Tibial nerve (tissue), 4 donors: ENCODE data around the gene KLHL18. TPM values are rescaled to one million over a fixed set of nuclear protein-coding genes. Genes with fewer than 3 reads are reported as not detected.
"Not testable (repeated sequence)": the region's sequence is repeated elsewhere in the genome, so short reads cannot be mapped to it uniquely, and the experiment has no call there.

ENCODE experiments used
- DNase-seq, 2 donors: peaks; one replicate each; pipeline ENCODE4 v3.0.0-alpha.2; 2019; ENCODE audit warnings: low spot score in 2 of 2
- H3K27ac ChIP-seq, 4 donors: fragments of 200-600 bp; sonication (generic) in 3 of 4; one replicate each; pipeline ENCODE4 v1.5.1; 2017 to 2019; ENCODE audit warnings: mild to moderate bottlenecking in 1 of 4
- H3K27me3 ChIP-seq, 2 donors: fragments of 200-600 bp; sonication (generic) in 1 of 2; one replicate each; pipeline versions ENCODE4 v1.5.1 to v1.6.0; 2017 to 2019
- H3K36me3 ChIP-seq, 3 donors: fragments of 200-600 bp; sonication (generic); one replicate each; pipeline ENCODE4 v1.5.1; 2018 to 2019
- H3K4me1 ChIP-seq, 4 donors: fragments of 200-600 bp; sonication (generic) in 3 of 4; one replicate each; pipeline ENCODE4 v1.5.1; 2017 to 2019
- H3K4me3 ChIP-seq, 4 donors: fragments of 200-600 bp; sonication (generic) in 3 of 4; one replicate each; pipeline ENCODE4 v1.5.1; 2017 to 2019; ENCODE audit warnings: mild to moderate bottlenecking in 1 of 4, moderate library complexity in 1 of 4
- H3K9me3 ChIP-seq, 4 donors: fragments of 200-600 bp; sonication (generic) in 3 of 4; one replicate each; pipeline ENCODE4 v1.5.1; 2017 to 2019
- EP300 ChIP-seq, 2 donors: sonication (generic); formaldehyde crosslinking; IDR thresholded peaks; one replicate each; pipeline ENCODE4 v1.6.1; 2017; ENCODE audit warnings: antibody characterized with exemption in 2 of 2, mild to moderate bottlenecking in 1 of 2
- POLR2A ChIP-seq, 2 donors: fragments of 450-650 bp; IDR thresholded peaks; one replicate each; pipeline ENCODE4 v1.6.1; 2017; ENCODE audit warnings: antibody characterized with exemption in 2 of 2, mild to moderate bottlenecking in 2 of 2, moderate library complexity in 2 of 2
- WGBS, 2 donors: methylation state at CpG; one replicate each; pipeline ENCODE4 v1.1.5; 2018; 5-methylcytosine and 5-hydroxymethylcytosine counted together
- total RNA-seq, 4 donors: library from RNA; depleted of rRNA; stranded (reverse); fragments of >200 nt; gene quantifications; one replicate each; pipeline ENCODE4 v1.1.0, GENCODE V29; 2016
- TF ChIP-seq, protein P1 (sequence below), 5 experiments: fragments of 200-600 bp in 3 of 5; fragments of 450-650 bp in 2 of 5; sonication (generic) in 3 of 5; IDR thresholded peaks; one replicate each; pipeline ENCODE4 v1.5.1; 2016 to 2019; ENCODE audit warnings: antibody characterized with exemption in 5 of 5, mild to moderate bottlenecking in 3 of 5, moderate library complexity in 2 of 5

KLHL18 gene
- total RNA-seq, 4 donors from 2014 or later = 8.2 to 17.7 (median 13.7) TPM

DNA sequence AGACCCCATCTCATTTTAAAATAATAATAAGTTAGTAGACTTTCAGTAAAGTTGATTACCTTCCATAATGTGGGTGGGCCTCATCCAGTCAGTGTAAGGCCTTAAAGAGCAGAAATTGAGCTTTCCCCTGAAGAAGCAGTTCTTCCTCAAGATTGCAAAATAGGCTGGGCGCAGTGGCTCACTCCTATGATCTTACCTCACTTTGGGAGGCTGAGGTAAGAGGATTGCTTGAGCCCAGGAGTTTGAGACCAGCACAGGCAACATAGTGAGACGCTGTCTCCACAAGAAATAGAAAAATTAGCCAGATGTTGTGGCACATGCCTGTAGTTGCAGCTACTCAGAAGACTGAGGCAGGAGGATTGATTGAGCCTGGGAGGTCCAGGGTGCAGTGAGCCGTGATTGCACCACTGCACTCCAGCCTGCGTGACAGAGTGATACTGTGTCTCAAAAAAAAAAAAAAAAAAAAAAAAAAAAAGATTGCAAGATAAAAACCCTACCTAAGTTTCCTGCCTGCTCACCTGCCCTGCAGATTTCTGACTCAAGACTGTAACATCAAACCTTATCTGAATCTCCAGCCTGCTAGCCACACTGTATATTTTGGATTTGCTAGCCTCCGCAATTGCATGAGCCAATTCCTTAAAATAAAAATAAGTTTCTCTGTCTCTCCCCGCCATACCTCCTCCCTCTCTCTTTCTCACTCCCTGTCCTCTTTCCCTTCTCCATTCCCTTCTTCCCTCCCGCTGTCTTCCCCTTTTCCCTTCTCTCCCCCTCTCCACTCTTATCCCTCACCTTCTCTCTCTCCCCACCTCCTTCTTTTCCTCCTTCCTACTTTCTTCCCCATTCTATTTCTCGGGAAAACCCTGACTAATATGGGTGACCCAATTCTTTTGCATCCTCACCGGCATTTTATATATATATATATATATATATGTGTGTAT, 16.9 kb downstream of the KLHL18 start:
- 88 to 93% methylated on average over 9 of the region's 9 CpGs for WGBS, 2 donors
- no peak overlapping the region for H3K4me3 ChIP-seq
- H3K9me3 ChIP-seq = no peaks in the 10 kb centered on the region
- peaks cover 0 to 20% (median 0%) of the 10 kb centered on the region in 3 donors for H3K36me3 ChIP-seq
- H3K27me3 ChIP-seq = no peaks in the 10 kb centered on the region
- peaks cover 0 to 17% (median 2%) of the 10 kb centered on the region in 4 donors for H3K4me1 ChIP-seq
- TF ChIP-seq, protein P1, sequence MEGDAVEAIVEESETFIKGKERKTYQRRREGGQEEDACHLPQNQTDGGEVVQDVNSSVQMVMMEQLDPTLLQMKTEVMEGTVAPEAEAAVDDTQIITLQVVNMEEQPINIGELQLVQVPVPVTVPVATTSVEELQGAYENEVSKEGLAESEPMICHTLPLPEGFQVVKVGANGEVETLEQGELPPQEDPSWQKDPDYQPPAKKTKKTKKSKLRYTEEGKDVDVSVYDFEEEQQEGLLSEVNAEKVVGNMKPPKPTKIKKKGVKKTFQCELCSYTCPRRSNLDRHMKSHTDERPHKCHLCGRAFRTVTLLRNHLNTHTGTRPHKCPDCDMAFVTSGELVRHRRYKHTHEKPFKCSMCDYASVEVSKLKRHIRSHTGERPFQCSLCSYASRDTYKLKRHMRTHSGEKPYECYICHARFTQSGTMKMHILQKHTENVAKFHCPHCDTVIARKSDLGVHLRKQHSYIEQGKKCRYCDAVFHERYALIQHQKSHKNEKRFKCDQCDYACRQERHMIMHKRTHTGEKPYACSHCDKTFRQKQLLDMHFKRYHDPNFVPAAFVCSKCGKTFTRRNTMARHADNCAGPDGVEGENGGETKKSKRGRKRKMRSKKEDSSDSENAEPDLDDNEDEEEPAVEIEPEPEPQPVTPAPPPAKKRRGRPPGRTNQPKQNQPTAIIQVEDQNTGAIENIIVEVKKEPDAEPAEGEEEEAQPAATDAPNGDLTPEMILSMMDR (IDR thresholded peaks at IDR 0.05) = no peak
- TF ChIP-seq POLR2A (IDR thresholded peaks at IDR 0.05) (no peak), EP300 (IDR thresholded peaks at IDR 0.05) (no peak)
- DNase-seq = no peak
- H3K27ac ChIP-seq = no peak overlapping the region

DNA sequence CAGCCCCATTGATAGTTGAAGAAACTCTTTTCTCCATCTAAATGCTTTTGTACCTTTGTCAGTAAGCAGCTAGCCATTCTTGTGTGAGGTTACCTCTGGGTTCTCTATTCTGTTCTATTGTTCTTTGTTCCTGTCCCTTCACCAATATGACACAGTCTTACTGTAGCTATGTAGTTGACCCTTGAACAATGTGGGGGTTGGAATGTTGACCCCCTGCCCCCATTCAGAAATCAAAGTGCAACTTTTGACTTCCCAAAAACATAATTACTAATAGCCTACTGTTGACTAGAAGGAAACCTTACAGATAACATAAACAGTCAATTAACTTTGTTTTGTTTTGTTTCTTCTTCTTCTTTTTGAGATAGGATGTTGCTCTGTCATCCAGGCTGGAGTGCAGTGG, 18.7 kb downstream of the KLHL18 start:
- H3K27me3 ChIP-seq = no peaks in the 10 kb centered on the region
- no peak for DNase-seq
- H3K4me3 ChIP-seq = no peak overlapping the region
- H3K36me3 ChIP-seq = peaks cover 0 to 20% (median 0%) of the 10 kb centered on the region in 3 donors
- H3K4me1 ChIP-seq = peaks cover 0 to 8% (median 0%) of the 10 kb centered on the region in 4 donors
- H3K9me3 ChIP-seq = no peaks in the 10 kb centered on the region
- no peak overlapping the region for H3K27ac ChIP-seq
- TF ChIP-seq EP300 (IDR thresholded peaks at IDR 0.05) (no peak), POLR2A (IDR thresholded peaks at IDR 0.05) (no peak)
- TF ChIP-seq, protein P1 (IDR thresholded peaks at IDR 0.05) = no peak

DNA sequence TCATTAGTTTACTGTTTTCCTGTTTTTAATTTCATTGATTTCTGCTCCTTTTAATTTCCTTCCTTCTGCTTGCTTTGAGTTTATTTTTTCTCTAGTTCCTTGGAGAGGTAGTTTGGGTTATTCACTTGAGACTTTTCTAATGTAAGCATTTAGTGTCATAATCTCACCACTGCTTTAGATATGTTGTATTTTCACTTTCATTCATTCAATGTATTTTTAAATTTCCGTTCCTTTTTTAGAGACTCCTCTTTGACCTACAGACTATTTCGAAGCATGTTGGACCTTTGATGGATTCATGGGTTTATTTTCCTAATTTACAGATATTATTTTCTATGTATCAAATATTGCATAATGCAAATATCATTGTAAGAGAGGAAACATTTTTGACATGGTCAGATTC, 23.3 kb downstream of the KLHL18 start:
- no peak for DNase-seq
- Histone ChIP-seq H3K4me3 (no peak overlapping the region), H3K4me1 (no peaks in the 10 kb centered on the region), H3K27me3 (no peaks in the 10 kb centered on the region), H3K9me3 (no peaks in the 10 kb centered on the region), H3K27ac (no peak overlapping the region), H3K36me3 (peaks cover 0 to 30% (median 0%) of the 10 kb centered on the region in 3 donors)
- TF ChIP-seq, protein P1 (IDR thresholded peaks at IDR 0.05) = no peak
- no peak for TF ChIP-seq POLR2A (IDR thresholded peaks at IDR 0.05)
- no peak for TF ChIP-seq EP300 (IDR thresholded peaks at IDR 0.05)
- 70 to 73% methylated on average over 2 of the region's 2 CpGs for WGBS, 2 donors

DNA sequence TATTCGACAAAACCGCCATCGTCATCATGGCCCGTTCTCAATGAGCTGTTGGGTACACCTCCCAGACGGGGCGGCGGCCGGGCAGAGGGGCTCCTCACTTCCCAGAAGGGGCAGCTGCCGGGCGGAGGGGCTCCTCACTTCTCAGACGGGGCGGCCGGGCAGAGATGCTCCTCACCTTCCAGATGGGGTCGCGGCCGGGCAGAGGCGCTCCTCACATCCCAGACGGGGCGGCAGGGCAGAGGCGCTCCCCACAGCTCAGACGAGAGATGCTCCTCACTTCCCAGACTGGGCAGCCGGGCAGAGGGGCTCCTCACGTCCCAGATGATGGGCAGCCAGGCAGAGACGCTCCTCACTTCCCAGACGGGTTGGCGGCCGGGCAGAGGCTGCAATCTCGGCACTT, 26.5 kb downstream of the KLHL18 start:
- not testable (repeated sequence) for H3K36me3 ChIP-seq, H3K4me1 ChIP-seq, H3K27ac ChIP-seq, H3K9me3 ChIP-seq, DNase-seq, H3K4me3 ChIP-seq, H3K27me3 ChIP-seq
- 98 to 100% methylated on average over 10 to 21 of the region's 28 CpGs for WGBS, 2 donors

DNA sequence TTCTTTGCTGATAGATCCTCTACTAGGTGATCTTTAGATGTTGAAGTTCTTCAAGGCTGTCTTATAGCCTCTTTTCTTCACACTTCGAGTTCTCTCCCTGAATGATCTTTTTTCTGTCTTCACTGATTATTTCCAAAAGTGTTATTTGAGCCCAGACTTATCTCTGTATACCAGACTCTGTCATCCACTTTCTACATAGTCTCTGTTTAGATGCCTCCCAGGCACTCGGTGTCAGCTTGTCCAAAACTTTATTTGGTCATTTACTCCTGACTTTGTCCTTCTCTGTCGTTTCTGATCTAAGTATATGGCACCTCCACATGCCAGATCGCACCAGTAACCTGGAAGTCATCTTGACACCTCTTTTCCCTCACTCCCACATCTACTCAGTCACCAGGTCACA, 27.6 kb downstream of the KLHL18 start:
- Histone ChIP-seq H3K27me3 (no peaks in the 10 kb centered on the region), H3K27ac (no peak overlapping the region), H3K4me1 (peaks cover 0 to 20% (median 0%) of the 10 kb centered on the region in 4 donors), H3K9me3 (no peaks in the 10 kb centered on the region), H3K36me3 (peaks cover 0 to 10% (median 0%) of the 10 kb centered on the region in 3 donors), H3K4me3 (no peak overlapping the region)
- no peak for DNase-seq
- no peak for TF ChIP-seq EP300 (IDR thresholded peaks at IDR 0.05)
- TF ChIP-seq, protein P1 (IDR thresholded peaks at IDR 0.05) = no peak
- WGBS, 2 donors = 94 to 95% methylated on average over 4 of the region's 4 CpGs
